Coronary artery (tissue), 2 donors: Measurements from ENCODE around the gene GAREM1.

ENCODE experiments used
- DNase-seq: peaks from one replicate; pipeline ENCODE4 v3.0.0-alpha.2; 2017; ENCODE audit warnings: low spot score
- H3K27ac ChIP-seq, 2 donors: fragments of 200-600 bp; sonication (generic); one replicate each; pipeline ENCODE4 v1.5.1; 2016 to 2019
- H3K4me3 ChIP-seq: fragments of 200-600 bp; sonication (generic); 2 replicates; pipeline ENCODE4 v1.5.1; 2016; ENCODE audit warnings: mild to moderate bottlenecking, moderate library complexity
- TF ChIP-seq, protein P1 (sequence below): fragments of 200-600 bp; sonication (generic); IDR thresholded peaks from one replicate; pipeline ENCODE4 v1.5.1; 2019; ENCODE audit warnings: antibody characterized with exemption

GAREM1 gene

DNA sequence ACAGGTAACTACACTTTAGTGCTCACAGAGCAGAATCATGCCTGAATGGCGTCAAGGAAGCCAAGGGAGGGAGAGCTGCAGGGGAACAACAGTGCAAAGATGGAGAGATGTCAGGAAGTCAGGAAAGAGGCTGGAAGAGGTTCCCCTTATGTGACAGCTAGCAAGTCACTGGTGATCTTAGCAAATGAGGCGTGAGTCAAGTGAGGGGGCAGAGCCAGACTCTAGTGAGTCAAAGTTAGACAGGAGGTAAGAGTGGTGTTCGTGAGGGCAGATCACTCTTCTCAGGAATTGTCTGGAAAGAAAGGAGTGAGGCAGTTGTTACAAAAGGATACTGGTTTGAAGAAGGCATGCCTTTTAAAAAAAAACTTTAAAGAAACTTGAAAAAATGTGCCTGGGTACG lies 193.8 kb downstream of the GAREM1 start:
- DNase-seq, result no peak

DNA sequence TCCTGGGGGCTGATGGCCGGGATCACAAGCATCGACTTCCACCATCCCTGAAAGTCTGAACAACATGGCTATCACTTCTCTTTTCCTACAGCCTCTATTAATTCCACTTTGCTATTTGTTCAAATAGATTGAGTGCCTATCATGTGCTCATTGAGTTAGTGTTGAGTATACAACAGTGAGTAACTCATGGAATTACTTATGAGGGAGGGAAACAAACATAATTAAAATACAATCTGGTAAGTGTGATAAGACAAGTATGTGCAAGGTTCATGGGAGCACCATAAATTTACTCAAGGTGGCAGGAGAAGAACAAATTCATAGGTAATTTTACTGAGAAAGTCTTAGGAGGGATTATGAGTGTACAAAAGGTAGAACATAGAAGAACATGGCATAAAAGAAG lies 194.4 kb downstream of the GAREM1 start:
- TF ChIP-seq, protein P1, sequence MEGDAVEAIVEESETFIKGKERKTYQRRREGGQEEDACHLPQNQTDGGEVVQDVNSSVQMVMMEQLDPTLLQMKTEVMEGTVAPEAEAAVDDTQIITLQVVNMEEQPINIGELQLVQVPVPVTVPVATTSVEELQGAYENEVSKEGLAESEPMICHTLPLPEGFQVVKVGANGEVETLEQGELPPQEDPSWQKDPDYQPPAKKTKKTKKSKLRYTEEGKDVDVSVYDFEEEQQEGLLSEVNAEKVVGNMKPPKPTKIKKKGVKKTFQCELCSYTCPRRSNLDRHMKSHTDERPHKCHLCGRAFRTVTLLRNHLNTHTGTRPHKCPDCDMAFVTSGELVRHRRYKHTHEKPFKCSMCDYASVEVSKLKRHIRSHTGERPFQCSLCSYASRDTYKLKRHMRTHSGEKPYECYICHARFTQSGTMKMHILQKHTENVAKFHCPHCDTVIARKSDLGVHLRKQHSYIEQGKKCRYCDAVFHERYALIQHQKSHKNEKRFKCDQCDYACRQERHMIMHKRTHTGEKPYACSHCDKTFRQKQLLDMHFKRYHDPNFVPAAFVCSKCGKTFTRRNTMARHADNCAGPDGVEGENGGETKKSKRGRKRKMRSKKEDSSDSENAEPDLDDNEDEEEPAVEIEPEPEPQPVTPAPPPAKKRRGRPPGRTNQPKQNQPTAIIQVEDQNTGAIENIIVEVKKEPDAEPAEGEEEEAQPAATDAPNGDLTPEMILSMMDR, result no peak
- Histone ChIP-seq H3K27ac (peak overlapping the region in 1 of 2 donors; percentile 51), H3K4me3 (no peak overlapping the region)

More for the DNA sequence above, 193.8 kb downstream of the GAREM1 start:
- peak overlapping the region; percentile 49 to 51 for H3K27ac ChIP-seq
- TF ChIP-seq, protein P1, result no peak
- H3K4me3 ChIP-seq, result no peak overlapping the region

DNA sequence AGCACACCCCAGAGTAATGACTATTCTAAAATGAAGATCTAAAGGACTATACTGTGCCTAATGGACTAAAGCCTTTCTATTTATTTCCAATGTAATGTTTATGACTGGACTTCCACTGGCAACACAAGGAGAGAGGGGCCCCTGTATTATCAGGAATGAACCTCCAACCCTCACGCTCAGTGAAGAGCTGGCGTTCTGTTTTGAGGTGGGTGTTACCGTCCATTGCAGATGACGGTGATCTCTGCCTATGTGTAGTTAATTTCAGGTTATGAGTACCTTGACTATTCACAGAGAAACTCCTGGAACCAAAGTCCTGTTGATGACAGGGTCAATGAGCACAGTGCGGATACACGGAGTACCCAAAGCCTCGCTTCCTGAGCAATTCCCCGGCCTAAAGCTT lies 195.5 kb downstream of the GAREM1 start:
- Histone ChIP-seq H3K4me3 (no peak overlapping the region), H3K27ac (no peak overlapping the region)
- no peak for DNase-seq
- TF ChIP-seq, protein P1, result no peak

More for the DNA sequence above, 194.4 kb downstream of the GAREM1 start:
- DNase-seq, result no peak

DNA sequence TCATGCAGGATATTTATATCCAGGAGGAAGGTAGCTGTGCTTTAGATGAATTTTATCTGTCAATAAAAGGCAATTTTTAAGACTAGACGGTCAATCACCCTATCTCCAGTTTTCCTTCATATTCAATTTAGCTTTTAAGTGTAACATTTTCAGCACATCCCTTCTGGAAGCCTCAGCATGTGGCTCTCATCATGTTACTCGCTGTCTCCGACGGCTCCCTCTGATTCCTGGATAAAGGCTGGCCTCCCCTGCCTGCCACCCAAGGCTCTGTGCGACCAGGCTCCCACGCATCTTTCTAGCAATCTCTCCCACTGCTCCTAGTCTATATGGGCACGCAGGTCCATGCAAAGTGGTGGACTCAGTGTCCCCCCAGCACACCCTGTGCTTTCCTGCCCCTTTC lies 196.4 kb downstream of the GAREM1 start:
- Histone ChIP-seq H3K27ac (no peak overlapping the region), H3K4me3 (no peak overlapping the region)
- no peak for DNase-seq
- TF ChIP-seq, protein P1, result no peak

DNA sequence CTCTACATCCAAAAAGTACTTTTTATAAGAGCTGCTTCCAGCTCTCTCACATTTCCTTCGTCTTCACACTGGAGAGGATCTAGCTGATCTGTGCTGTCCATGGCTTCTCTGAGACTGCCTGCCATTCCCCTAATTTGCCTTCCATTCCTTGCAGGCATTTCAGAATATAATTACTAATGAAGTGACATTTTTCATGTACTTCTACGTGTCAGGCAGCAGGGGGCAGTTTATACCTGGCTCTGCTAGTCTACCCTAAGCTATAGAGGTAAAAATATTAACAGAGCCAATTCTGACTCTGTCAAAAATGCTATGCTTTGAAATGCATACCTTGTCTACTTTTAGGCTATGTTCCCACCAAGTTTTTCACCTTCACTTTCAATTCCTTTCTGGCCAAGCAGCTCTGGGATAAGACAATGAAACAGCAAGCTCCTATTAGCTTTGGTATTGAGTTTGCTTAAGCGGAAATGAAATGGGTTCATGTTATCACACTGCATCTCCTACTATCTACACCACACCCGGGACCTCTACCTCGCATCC lies 198.9 kb downstream of the GAREM1 start:
- Histone ChIP-seq H3K4me3 (no peak overlapping the region), H3K27ac (no peak overlapping the region)
- TF ChIP-seq, protein P1, result peak; percentile 57
- DNase-seq, result no peak

DNA sequence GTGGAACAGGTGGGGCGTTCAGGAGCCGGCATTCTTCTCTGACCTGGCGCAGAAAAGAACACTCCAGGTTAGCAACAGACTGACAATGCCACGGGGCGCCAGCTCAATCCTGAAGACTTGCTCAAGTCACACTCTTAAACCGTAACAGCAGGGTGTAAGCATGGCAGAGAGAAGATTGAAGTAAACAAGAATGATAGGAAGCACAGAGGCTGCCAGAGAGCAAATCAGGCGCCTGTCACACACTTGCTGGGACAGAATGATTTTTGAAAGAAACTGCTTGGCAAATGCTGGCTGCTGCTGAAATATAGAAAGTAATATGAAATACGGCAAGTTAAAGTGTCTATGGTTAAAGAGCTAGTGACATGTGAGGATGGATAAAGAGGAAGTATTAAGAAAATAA lies 200.3 kb downstream of the GAREM1 start:
- no peak overlapping the region for H3K27ac ChIP-seq
- DNase-seq, result no peak
- H3K4me3 ChIP-seq, result no peak overlapping the region
- TF ChIP-seq, protein P1, result no peak

DNA sequence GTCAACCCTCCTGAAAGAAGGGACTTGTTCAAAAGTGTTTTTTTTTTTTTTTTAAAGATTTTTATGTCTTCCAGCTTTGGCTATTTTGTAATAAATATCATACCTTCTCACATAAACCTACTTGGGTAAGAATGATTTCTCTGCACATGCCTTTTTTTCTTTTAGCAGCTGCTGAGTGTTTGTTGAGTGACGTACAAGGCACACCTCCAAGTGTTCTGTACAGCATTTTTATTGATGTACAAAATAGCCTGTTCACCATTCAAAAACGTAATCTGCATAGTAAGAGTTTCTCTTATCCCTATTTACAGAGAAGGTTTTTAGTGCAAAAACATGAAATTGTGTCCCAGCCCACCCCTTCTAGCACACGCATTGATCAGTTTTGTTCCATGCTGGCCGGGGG lies 203.2 kb downstream of the GAREM1 start:
- H3K4me3 ChIP-seq, result no peak overlapping the region
- TF ChIP-seq, protein P1, result no peak
- no peak overlapping the region for H3K27ac ChIP-seq
- DNase-seq, result no peak
